NOMO-1 treated with dmso at 0.1 percent for 144 hours (cell line): ENCODE results near the gene ZBTB47.

Source experiments
- DNase-seq: peaks from one replicate; lab custom pipeline; 2025; ENCODE audit not compliant: unreplicated experiment; lab: John Stamatoyannopoulos, UW

The ZBTB47 gene

GRCh38 chr3:42711491-42712343 lies 58.2 kb downstream of the ZBTB47 start:
- no peak for DNase-seq

GRCh38 chr3:42712344-42712648 lies 58.8 kb downstream of the ZBTB47 start:
- no peak for DNase-seq

- DNase-seq: no peak
Measured at GRCh38 chr3:42712688-42713372, 59.3 kb downstream of the ZBTB47 start.

GRCh38 chr3:42713747-42714146 lies 60.2 kb downstream of the ZBTB47 start:
- no peak for DNase-seq

- no peak for DNase-seq
Measured at GRCh38 chr3:42714171-42714852, 60.8 kb downstream of the ZBTB47 start.
